Measurements from ENCODE around the gene GORASP1. TPM values are rescaled to one million over a fixed set of nuclear protein-coding genes. Genes with fewer than 3 reads are reported as not detected.

GORASP1 gene
- total and polyA plus RNA-seq, 5 experiments from 2014 or later, result 10.2 to 41.2 (median 13.8) TPM

DNA sequence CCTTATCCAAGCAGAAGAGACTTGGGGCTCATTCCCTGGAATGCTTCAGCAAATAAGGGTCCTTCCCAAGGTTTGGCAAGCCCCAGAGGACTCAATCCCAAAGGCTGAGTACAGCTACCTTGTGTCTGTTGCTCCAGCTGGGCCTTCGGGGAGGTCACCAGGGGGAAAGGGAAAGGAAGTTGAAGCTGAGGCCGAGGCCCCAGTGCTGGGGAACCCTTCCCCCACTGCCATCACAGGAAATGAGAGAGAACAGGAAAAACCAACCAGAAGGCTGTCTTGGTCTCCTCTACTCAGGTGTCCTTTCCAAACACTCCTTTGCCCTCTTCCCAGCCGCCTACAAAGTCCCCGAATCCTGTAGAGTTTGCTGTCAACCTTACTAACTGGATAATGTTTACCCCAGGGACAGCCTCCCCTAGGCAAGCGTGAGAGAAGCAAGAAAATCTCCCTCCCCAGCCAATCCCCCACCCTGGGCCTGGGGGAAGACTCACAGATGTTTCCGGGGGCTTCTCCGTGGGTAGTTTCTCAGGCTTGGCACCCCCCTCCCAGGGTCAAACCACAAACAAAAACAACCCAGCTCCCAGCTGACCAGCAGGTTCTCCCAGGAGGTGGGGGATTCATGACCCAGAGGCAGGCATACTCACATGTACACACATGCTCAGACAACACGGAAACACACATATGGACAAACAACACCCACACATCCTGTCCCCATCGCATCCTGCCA is 40.4 kb upstream of the GORASP1 start:
- Mint-ChIP-seq H3K27me3 (no peaks in the 10 kb centered on the region), H3K36me3 (peaks cover 0 to 44% (median 7%) of the 10 kb centered on the region in 3 donors), H3K4me1 (peaks cover 58 to 80% (median 78%) of the 10 kb centered on the region in 4 donors), H3K9me3 (no peaks in the 10 kb centered on the region), H3K27ac (peak overlapping the region; percentile 95 to 100 (median 99)), H3K4me3 (peak overlapping the region; percentile 75 to 99 (median 96))
- POLR2A ChIA-PET, result interaction anchor here (0.8 to 1.6 kb wide), 5 partner anchors 10 to 40 kb away, joined by 3 to 6 read pairs (median 3); partner anchors contain the start of genes GORASP1 and TTC21A
- ATAC-seq, result peak in 1 of 2 donors; percentile 15
- DNase-seq, result peak in 4 of 10 donors; percentile 31 to 58 (median 49)

DNA sequence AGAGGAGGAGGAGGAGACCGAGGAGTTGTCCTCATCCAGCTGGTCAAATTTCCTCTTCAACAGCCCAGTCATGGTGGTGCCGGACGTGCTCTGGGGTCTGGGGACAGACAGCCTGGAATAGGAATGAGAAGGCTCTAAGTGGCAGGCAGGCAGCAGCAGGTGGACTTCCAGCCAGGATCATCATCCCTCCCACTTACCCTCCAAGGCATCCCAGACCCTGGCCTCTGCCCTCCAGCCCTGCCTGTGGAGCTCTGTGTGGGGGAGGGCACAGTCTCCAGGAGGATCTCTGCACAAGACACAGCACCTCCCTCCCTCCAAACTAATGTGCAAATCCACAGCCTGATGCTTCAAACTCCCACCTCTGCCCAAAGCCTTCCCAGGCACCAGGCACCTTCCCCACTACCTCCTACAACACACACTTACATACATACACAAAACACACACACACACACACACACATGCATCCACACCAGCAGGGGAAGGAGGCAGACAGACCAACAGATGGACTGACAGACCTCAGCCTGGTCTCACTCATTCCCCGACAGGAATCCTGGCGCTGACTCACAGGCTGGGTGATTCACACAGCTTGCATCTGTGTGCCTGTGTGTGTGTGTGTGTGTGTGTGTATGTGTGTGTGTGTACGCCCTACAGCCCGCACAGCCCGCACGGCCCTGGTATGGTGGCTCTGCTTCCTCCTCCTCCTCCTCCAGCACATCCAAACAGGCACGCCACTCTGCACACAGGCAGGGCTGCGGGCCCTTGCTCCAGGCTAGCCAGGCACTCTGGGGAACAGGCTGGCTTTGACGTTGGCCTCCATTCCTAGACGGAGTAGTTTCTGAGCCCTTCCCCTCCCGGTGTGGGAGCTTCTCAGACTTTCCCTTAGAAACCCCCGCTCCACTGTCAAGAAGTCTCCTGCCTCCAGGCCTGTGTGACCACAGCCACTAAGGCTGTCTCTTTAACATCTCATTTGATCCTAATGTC is 39.5 kb upstream of the GORASP1 start:
- POLR2A ChIA-PET, result interaction anchor here (0.8 to 1.6 kb wide), 5 partner anchors 11 to 39 kb away, joined by 3 to 6 read pairs (median 3); partner anchors contain the start of genes GORASP1 and TTC21A
- Mint-ChIP-seq H3K27ac (peak overlapping the region; percentile 95 to 100 (median 99)), H3K4me3 (peak overlapping the region; percentile 75 to 99 (median 96)), H3K36me3 (peaks cover 0 to 52% (median 12%) of the 10 kb centered on the region in 3 donors), H3K9me3 (no peaks in the 10 kb centered on the region), H3K4me1 (peaks cover 53 to 81% (median 77%) of the 10 kb centered on the region in 4 donors), H3K27me3 (no peaks in the 10 kb centered on the region)
- peak; percentile 16 to 22 for ATAC-seq
- DNase-seq, result peak in 6 of 10 donors; percentile 19 to 74 (median 50)

DNA sequence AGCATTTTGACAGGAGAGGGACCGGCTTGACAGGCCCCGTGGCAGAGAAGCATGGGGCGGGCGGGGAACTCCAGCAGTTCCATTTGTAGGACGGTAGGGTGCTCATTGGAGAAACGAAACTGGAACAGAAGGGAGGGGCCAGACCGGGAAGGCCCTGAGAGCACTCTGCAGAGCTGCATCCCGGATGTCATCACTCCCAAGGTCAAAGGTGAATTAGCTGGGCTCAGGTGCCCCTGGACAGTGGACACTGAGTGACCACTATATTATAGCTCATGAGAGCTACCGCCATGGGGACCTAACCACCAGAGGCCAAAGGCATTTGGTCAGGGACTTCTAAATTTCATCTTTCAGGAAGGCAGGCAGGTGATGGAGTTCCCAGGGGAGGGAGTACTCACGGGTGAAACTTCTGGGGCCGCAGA is 38.7 kb upstream of the GORASP1 start:
- POLR2A ChIA-PET, result no interaction called here
- Mint-ChIP-seq H3K36me3 (peaks cover 0 to 57% (median 15%) of the 10 kb centered on the region in 3 donors), H3K4me1 (peaks cover 55 to 80% (median 76%) of the 10 kb centered on the region in 4 donors), H3K27me3 (no peaks in the 10 kb centered on the region), H3K27ac (peak overlapping the region; percentile 31 to 99 (median 94)), H3K4me3 (peak overlapping the region; percentile 46 to 99 (median 90)), H3K9me3 (no peaks in the 10 kb centered on the region)
- no peak for ATAC-seq
- no peak for DNase-seq

DNA sequence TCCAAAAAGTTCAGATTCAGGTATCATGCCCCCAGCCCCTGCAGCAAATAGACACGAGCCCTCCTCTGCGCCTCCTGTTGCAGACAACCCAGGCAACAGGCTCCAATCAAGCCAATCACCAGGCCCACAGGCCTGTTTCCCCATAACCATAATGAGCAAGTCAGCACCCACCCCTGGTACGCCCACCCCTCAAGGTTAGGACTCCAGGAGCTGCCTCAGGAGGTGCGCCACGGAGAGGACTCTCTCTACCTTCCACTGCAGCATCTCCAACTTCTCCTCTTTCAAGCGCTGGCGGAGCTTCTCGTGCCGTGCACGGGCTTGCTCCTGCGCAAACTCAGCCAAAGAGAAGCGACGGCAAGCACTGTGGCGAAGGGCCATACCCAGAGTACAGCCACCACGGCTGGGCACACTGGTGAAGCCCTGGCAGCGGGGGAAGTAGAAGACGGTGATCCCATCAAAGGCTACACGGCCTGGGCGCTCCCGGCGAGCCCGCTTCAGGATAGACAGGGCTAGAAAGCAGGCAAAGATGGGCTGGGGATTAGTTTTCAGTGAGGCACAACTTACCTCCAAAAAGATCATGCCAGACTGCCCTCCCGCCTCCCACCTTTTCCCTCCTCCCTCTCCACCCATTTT is 37.4 kb upstream of the GORASP1 start:
- POLR2A ChIA-PET, result no interaction called here
- DNase-seq, result no peak
- Mint-ChIP-seq H3K36me3 (peaks cover 0 to 61% (median 15%) of the 10 kb centered on the region in 3 donors), H3K27me3 (no peaks in the 10 kb centered on the region), H3K9me3 (no peaks in the 10 kb centered on the region), H3K4me1 (peaks cover 43 to 72% (median 67%) of the 10 kb centered on the region in 4 donors), H3K4me3 (peak overlapping the region in 2 of 10 donors; percentile 4 to 51), H3K27ac (peak overlapping the region in 7 of 10 donors; percentile 19 to 84 (median 48))
- no peak for ATAC-seq

DNA sequence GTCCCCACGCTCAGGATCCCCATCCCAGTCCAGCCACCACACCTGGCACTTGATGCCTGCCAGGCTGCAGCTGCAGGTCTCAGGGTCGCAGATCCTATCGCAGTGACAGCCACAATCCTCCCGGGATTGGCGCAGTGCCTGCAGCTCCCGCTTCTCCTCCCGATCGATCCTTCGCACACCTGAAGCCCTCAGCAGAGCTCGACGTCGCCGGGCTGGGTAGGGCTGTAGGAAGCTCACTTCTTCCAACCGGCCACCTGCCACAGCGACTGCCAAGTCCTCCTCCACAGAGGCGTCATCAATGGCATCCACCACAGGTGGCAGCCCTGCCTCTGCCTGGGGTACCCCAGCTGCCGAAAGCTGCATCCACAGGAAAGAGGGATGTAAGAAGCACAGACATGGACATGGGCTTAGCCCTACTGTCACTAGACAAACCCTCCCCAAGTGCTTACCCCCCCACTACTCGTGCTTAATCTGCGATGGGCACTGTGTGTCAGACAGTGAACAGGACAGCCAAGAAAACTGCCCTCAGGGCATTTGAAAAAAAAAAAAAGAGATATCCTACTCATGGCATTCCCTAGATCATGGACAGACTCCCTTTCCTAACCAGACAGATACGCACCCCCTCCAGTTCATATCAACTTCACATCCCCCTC is 36.8 kb upstream of the GORASP1 start:
- Mint-ChIP-seq H3K36me3 (peaks cover 0 to 61% (median 15%) of the 10 kb centered on the region in 3 donors), H3K4me1 (peaks cover 37 to 65% (median 62%) of the 10 kb centered on the region in 4 donors)

DNA sequence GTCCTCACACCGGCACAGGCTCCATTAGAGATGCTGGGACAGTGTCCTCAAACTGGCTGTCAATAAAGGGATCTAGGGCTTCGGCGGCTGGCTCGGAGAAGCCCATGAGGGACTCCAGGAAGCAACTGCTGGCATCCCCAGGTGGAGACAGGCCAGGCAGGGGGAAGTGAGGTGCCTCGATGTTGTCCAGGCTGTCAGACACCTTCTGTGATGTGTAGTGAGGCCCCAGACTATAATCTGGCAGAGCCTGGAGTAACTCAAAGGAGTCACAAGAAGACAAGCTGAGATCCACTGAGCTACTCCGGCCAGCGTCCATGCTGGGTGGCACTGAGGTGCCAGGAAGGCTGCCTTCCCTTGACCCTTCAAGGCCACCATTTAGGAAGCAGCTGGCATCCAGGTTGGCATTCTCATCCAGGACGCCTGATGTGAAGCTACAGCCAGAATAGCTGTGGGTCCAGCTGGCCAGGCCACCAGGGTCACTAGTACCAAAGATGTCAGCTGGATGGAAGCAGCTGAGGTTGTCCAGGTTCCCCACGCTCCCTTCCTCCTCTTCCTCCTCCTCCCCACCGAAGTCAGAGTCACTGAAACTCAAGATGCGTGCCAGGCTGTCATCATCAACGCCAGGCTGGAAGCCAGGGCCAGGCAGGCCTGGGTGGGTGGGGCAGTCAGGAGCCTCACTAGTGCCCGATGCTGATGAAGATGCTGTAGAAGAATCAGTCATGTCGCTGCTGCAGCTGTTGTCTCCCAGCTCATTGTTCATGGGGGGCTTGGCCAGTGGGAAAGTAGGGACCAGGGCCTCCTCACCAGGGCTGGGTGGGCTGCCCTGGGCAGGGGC is 35.8 kb upstream of the GORASP1 start:
- ATAC-seq (no peak), DNase-seq (no peak)
- Mint-ChIP-seq H3K27me3 (no peaks in the 10 kb centered on the region), H3K9me3 (no peaks in the 10 kb centered on the region), H3K27ac (peak overlapping the region in 4 of 10 donors; percentile 10 to 69 (median 56)), H3K36me3 (peaks cover 0 to 61% (median 15%) of the 10 kb centered on the region in 3 donors), H3K4me3 (no peak overlapping the region), H3K4me1 (peaks cover 27 to 61% (median 52%) of the 10 kb centered on the region in 4 donors)
- POLR2A ChIA-PET, result interaction anchor here (1.0 kb wide), 1 partner anchor 35 kb away, joined by 4 read pairs; the partner anchor contains the start of genes GORASP1 and TTC21A

More for the DNA sequence above, 36.8 kb upstream of the GORASP1 start:
- Mint-ChIP-seq H3K9me3 (no peaks in the 10 kb centered on the region), H3K4me3 (peak overlapping the region in 2 of 10 donors; percentile 4 to 51), H3K27me3 (no peaks in the 10 kb centered on the region), H3K27ac (peak overlapping the region in 6 of 10 donors; percentile 19 to 84 (median 45))
- ATAC-seq, result no peak
- POLR2A ChIA-PET, result interaction anchor here (1.0 kb wide), 1 partner anchor 36 kb away, joined by 4 read pairs; the partner anchor contains the start of genes GORASP1 and TTC21A
- no peak for DNase-seq

DNA sequence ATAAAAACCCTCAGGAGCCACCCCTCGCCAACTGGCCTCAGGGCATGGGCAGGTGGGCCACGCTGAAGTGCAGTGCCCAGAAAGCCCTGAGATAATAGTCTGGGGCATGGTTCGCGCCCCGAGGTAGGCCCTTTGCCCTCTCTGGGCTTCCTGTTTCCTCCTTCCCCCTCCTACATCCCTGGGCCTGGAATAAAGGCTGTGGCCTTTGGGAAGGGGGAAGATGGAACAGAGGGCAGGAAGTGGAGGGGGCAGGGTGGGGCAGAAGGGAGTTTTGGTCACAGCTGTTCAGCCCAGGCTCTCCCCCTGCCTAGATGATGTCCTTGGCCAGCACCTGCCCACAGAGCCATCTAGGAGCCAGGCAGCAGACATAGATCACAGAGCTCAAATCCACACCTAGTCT is 34.6 kb upstream of the GORASP1 start:
- H3K27me3 Mint-ChIP-seq, result no peaks in the 10 kb centered on the region
- POLR2A ChIA-PET, result no interaction called here
- ATAC-seq (no peak), DNase-seq (no peak)
- no peaks in the 10 kb centered on the region for H3K9me3 Mint-ChIP-seq
- peaks cover 20 to 49% (median 42%) of the 10 kb centered on the region in 4 donors for H3K4me1 Mint-ChIP-seq
- H3K4me3 Mint-ChIP-seq, result peak overlapping the region in 1 of 10 donors; percentile 62
- peak overlapping the region in 6 of 10 donors; percentile 19 to 91 (median 64) for H3K27ac Mint-ChIP-seq
- peaks cover 0 to 61% (median 15%) of the 10 kb centered on the region in 3 donors for H3K36me3 Mint-ChIP-seq

DNA sequence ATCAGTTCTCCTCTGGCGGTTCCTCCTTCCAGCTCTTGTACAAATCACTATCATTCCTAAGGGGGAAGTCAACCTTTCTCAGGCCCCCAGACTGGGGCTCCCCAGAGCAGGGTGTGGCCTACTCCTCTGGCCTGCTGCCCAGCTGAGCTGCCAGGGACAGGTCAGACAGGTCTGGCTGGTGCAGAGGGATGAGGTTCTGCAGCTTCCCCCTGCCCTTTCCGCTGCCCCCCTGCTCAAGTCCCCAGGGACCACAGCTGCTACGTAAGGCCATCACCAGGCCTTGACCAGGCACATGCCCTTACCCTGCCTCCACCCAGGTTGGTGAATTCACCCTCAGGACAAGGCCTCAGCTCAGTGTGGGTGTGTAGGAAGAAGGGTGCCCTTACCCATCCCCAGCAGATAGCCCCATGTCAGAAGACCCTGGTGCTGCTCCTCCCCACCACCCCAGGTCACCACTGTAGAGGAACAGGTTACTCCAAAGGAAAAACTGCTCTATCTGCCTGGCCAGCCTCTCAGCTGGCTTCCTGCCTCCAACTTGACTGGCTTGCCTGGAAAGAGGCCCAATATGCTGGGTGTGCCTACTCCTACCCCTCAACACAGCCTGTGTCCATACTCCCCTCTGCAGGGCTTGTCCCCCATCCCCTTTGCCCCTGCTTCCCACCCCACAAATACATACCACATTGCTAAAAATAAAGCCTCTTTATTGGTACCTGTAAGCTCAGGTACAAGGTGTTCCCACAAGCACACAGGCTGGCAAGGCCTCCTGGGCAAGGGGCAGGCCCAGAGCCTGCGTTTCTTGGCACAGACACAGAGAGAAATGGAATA is 34.0 kb upstream of the GORASP1 start:
- H3K4me1 Mint-ChIP-seq, result peaks cover 18 to 42% (median 35%) of the 10 kb centered on the region in 4 donors
- POLR2A ChIA-PET, result interaction anchor here (0.8 kb wide), 1 partner anchor 10 kb away, joined by 3 read pairs; no protein-coding TSS in a partner anchor
- peak overlapping the region in 3 of 10 donors; percentile 11 to 62 (median 18) for H3K4me3 Mint-ChIP-seq
- no peaks in the 10 kb centered on the region for H3K9me3 Mint-ChIP-seq
- ATAC-seq, result peak in 1 of 2 donors; percentile 6
- peaks cover 0 to 54% (median 15%) of the 10 kb centered on the region in 3 donors for H3K36me3 Mint-ChIP-seq
- no peaks in the 10 kb centered on the region for H3K27me3 Mint-ChIP-seq
- no peak for DNase-seq
- peak overlapping the region in 7 of 10 donors; percentile 19 to 91 (median 71) for H3K27ac Mint-ChIP-seq

DNA sequence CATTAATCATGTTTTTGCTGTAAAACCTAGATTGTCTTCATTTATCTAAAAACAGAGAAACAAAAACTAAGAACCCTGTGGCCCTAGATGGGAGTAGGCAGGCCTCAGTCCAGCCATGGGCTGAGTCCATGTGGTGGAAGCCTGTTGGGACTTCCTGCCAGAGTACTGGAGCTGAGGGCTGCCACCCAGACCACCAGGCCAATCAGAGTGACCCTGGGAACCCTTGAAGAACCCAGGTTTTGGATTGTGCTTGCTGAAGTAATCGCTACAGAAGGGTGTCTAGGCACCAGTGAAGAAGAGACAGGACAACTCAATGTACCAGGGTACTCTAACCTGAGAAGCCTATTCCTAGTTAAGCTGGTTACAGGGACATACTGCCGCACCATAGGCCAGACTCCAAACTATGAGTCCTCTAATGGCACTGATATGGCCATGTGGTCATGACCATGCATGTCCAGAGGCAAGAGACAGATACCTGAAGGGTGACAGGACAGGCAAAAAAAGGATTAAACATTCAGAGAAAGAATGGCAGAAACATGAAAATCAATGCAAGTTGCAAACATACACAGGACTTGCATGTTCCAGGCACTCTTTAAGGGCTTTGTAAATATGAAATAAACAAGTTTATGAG is 33.0 kb upstream of the GORASP1 start:
- Mint-ChIP-seq H3K36me3 (peaks cover 0 to 45% (median 15%) of the 10 kb centered on the region in 3 donors), H3K9me3 (no peaks in the 10 kb centered on the region), H3K27me3 (no peaks in the 10 kb centered on the region), H3K4me1 (peaks cover 13 to 35% (median 28%) of the 10 kb centered on the region in 4 donors), H3K27ac (peak overlapping the region in 7 of 10 donors; percentile 7 to 92 (median 59)), H3K4me3 (no peak overlapping the region)
- ATAC-seq (peak in 1 of 2 donors; percentile 3), DNase-seq (no peak)
- POLR2A ChIA-PET, result interaction anchor here (0.8 kb wide), 1 partner anchor 9 kb away, joined by 3 read pairs; no protein-coding TSS in a partner anchor

All from naive thymus-derived CD8-positive, alpha-beta T cell (primary cell).